ENCODE data around the gene NSUN7. TPM values are rescaled to one million over a fixed set of nuclear protein-coding genes. Genes with fewer than 3 reads are reported as not detected.
A peak's percentile ranks its signal among the peaks of the same experiment; 100 is the strongest.

NSUN7 gene
- total and polyA plus RNA-seq, 9 of the 15 experiments (the other 6 are each of a cell fraction or from before 2014, with no cell fraction given) = not detected

DNA sequence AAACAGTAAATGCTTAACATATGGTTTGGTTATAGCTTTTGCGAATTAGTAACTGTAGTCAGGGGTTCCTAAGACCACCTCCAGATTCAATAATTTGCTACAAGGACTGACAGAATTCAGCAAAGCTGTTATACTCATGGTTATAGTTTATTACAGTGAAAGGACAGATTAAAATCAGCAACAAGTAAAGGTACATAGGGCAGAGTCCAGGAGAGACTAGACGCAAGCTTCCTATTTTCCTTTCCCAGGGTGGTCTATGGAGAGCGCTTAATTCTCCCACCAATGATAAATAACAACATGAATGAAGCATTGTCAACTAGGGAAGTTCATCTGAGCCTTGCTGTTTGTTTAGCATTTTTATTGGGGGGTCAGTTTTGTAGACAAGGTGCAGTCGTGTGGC lies 5.9 kb downstream of the NSUN7 start (continued):
- TF ChIP-seq GABPB2 (CRISPR knock-in tag; conservative IDR thresholded peaks at IDR 0.05) (no peak), CBX5 (IDR thresholded peaks at IDR 0.05; ENCODE audit: borderline replicate concordance, low read depth) (no peak), CSDE1 (IDR thresholded peaks at IDR 0.05) (no peak), RBM15 (IDR thresholded peaks at IDR 0.05; ENCODE audit: insufficient read depth, low read length) (no peak), ZNF551 (CRISPR knock-in tag; IDR thresholded peaks at IDR 0.05) (no peak), MED1 (CRISPR knock-in tag; IDR thresholded peaks at IDR 0.05; ENCODE audit: borderline replicate concordance) (no peak)

DNA sequence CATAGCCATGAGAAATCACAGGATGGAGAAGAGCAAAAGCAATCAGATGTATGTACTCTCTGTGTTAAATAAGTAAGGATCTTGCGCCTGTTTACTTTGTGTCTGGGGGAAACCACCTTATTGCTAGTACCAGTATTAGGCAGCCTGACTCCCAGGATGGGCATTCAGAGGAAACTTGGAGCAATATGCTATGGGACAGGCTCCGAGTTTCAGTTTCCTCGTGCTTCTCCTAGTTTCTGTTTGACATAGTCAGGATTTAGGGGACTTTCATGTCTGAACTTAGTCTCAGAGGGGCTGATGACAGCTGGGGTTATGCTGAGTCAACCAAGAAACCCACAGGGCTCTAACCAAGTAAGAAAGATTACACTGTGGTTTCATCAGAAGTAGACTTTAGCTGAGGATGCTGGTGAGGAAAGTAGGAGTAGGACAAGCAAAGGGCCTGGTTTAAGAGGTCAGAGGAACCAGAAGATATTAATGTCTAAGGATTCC lies 13.5 kb downstream of the NSUN7 start:
- FAIRE-seq = no peak
- BruUV-seq (replicated peaks) = no TSS peak
- H3K4me1 ChIP-seq (replicated peaks in 1 of 2; ENCODE audit: control insufficient read depth in 2 of 2, insufficient read depth in 2 of 2, low read length in 2 of 2) = no peaks in the 10 kb centered on the region; a peak in 1 of 5 replicates
- no peak overlapping the region for H3K9ac ChIP-seq (ENCODE audit: insufficient read depth in 1 of 2, low read depth in 2 of 2, low read length in 2 of 2)
- no peaks in the 10 kb centered on the region for H3K27me3 ChIP-seq (ENCODE audit: control insufficient read depth in 2 of 2, insufficient read depth in 2 of 2, low read length in 2 of 2)
- in situ Hi-C loops (cut with MboI) = no loop called here
- no peaks in the 10 kb centered on the region for H3K36me3 ChIP-seq (ENCODE audit: control insufficient read depth, insufficient read depth, low read length)
- H2AFZ ChIP-seq (ENCODE audit: low read depth, low read length) = no peak overlapping the region
- intact Hi-C loops (cut with micrococcal nuclease) = no loop called here
- POLR2A ChIA-PET = interaction anchor here (0.6 kb wide), 1 partner anchor 155 kb away, joined by 3 read pairs; no protein-coding TSS in a partner anchor
- no peak overlapping the region; the same call in 2 of the 3 replicates for H3K27ac ChIP-seq (ENCODE audit: extremely low read depth, low read depth, low read length)
- H3K4me2 ChIP-seq (ENCODE audit: insufficient read depth, low read length) = no peak overlapping the region
- no peaks in the 10 kb centered on the region for H4K20me1 ChIP-seq (replicated peaks; ENCODE audit: control insufficient read depth, insufficient read depth, low read length)
- H3K79me2 ChIP-seq (ENCODE audit: control insufficient read depth, insufficient read depth, low read length) = no peaks in the 10 kb centered on the region
- no peak overlapping the region for H3K4me3 ChIP-seq
- H3K9me3 ChIP-seq (replicated peaks; ENCODE audit: control insufficient read depth, insufficient read depth, low read depth, low read length) = no peaks in the 10 kb centered on the region
- ATAC-seq = peak; percentile 78
- 4% methylated on average over 3 of the region's 3 CpGs for WGBS (ENCODE audit: insufficient coverage, low coverage, missing lambda C conversion rate)
- DNase-seq (ENCODE audit: extremely low read depth in 1 of 4, low spot score in 3 of 4) = peak in 1 of 4 experiments; percentile 6
- no peaks in the 10 kb centered on the region for H3K9me1 ChIP-seq (ENCODE audit: control insufficient read depth, insufficient read depth, low read length)
- CTCF ChIA-PET (ENCODE audit: low intra/inter-chr PET ratio) = no interaction called here
- TF ChIP-seq, protein P1, sequence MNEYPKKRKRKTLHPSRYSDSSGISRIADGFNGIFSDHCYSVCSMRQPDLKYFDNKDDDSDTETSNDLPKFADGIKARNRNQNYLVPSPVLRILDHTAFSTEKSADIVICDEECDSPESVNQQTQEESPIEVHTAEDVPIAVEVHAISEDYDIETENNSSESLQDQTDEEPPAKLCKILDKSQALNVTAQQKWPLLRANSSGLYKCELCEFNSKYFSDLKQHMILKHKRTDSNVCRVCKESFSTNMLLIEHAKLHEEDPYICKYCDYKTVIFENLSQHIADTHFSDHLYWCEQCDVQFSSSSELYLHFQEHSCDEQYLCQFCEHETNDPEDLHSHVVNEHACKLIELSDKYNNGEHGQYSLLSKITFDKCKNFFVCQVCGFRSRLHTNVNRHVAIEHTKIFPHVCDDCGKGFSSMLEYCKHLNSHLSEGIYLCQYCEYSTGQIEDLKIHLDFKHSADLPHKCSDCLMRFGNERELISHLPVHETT (CRISPR knock-in tag; conservative IDR thresholded peaks at IDR 0.05 in 1 of 2, IDR thresholded peaks at IDR 0.05 in 1 of 2) = no peak
- TF ChIP-seq NFE2 (IDR thresholded peaks at IDR 0.05; ENCODE audit: low read depth) = peak; percentile 74; the same call in 1 of the 2 replicates
- TF ChIP-seq ZNF589 (CRISPR knock-in tag; IDR thresholded peaks at IDR 0.05; ENCODE audit: low read depth) = peak; percentile 81
- TF ChIP-seq PHF8 (IDR thresholded peaks at IDR 0.05; ENCODE audit: borderline replicate concordance, low read length) = no peak
- peak; percentile 69; the same call in 1 of the 2 replicates for TF ChIP-seq ZNF766 (CRISPR knock-in tag; conservative IDR thresholded peaks at IDR 0.05)
- TF ChIP-seq, protein P2, sequence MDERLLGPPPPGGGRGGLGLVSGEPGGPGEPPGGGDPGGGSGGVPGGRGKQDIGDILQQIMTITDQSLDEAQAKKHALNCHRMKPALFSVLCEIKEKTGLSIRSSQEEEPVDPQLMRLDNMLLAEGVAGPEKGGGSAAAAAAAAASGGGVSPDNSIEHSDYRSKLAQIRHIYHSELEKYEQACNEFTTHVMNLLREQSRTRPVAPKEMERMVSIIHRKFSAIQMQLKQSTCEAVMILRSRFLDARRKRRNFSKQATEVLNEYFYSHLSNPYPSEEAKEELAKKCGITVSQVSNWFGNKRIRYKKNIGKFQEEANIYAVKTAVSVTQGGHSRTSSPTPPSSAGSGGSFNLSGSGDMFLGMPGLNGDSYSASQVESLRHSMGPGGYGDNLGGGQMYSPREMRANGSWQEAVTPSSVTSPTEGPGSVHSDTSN (CRISPR knock-in tag; IDR thresholded peaks at IDR 0.05; ENCODE audit: low read depth) = no peak
- TF ChIP-seq, protein P2 (tag; conservative IDR thresholded peaks at IDR 0.05; ENCODE audit: low read depth) = peak; percentile 57
- 0 out of 2 replicates have a peak, but pooled peaks have one; percentile 28 for TF ChIP-seq ZNF175 (CRISPR knock-in tag; IDR thresholded peaks at IDR 0.05; ENCODE audit: low read depth)
- TF ChIP-seq FOSL1 (tag; conservative IDR thresholded peaks at IDR 0.05) = peak; percentile 58
- no peak for TF ChIP-seq XRCC5 (IDR thresholded peaks at IDR 0.05; ENCODE audit: low read depth, low read length)
- peak in 1 of 2 experiments; percentile 76; a peak in 2 of 4 replicates for TF ChIP-seq TRIM24 (IDR thresholded peaks at IDR 0.05)
- TF ChIP-seq ZNF785 (CRISPR knock-in tag; IDR thresholded peaks at IDR 0.05) = no peak

Measured in K562 (cell line).